Bronchial epithelial cell (primary cell): Measurements from ENCODE around the gene ANGPTL2. TPM values are rescaled to one million over a fixed set of nuclear protein-coding genes. Genes with fewer than 3 reads are reported as not detected.

ENCODE experiments used
- DNase-seq: peaks from one replicate; pipeline ENCODE4 v3.0.0-alpha.2; 2010; ENCODE audit warnings: low read depth
- FAIRE-seq: peaks from 2 replicates; lab custom pipeline; 2011; peaks lifted over from hg19 to GRCh38; lab: Jason Lieb, UNC
- H3K27me3 ChIP-seq: 2 replicates; pipeline ENCODE4 v1.5.1; 2011; ENCODE audit warnings: low read length; ENCODE audit not compliant: control insufficient read depth, insufficient read depth
- H3K36me3 ChIP-seq: 2 replicates; pipeline ENCODE4 v1.5.1; 2011; ENCODE audit warnings: low read length; ENCODE audit not compliant: control insufficient read depth, insufficient read depth
- H3K4me3 ChIP-seq: 2 replicates; pipeline ENCODE4 v1.5.1; 2011; ENCODE audit warnings: mild to moderate bottlenecking, low read depth, low read length, control low read depth
- CTCF ChIP-seq: IDR thresholded peaks from 2 replicates; pipeline ENCODE4 v1.5.1; 2011; ENCODE audit warnings: mild to moderate bottlenecking, moderate library complexity, low read length, control low read depth, inconsistent platforms; ENCODE audit not compliant: insufficient read depth, severe bottlenecking
- total RNA-seq: library from RNA; depleted of rRNA; stranded (reverse); fragments of >200 nt; gene quantifications from 2 replicates; pipeline ENCODE4 v1.2.1, GENCODE V29; 2014

The ANGPTL2 gene
- total RNA-seq, 1 donor from 2014 or later: 0.79 TPM

GRCh38 chr9:127128341-127129072 lies 6.1 kb upstream of the ANGPTL2 start:
- no peak for TF ChIP-seq CTCF
- DNase-seq (peak; percentile 96), FAIRE-seq (peak; percentile 62)
- H3K4me3 ChIP-seq: no peak overlapping the region
- no peaks in the 10 kb centered on the region for H3K36me3 ChIP-seq
- H3K27me3 ChIP-seq: peaks cover 11% of the 10 kb centered on the region

- FAIRE-seq: no peak
- no peak for DNase-seq
- no peak for TF ChIP-seq CTCF
- Histone ChIP-seq H3K27me3 (peaks cover 16% of the 10 kb centered on the region), H3K4me3 (no peak overlapping the region), H3K36me3 (no peaks in the 10 kb centered on the region)
Observed at GRCh38 chr9:127126971-127127370, 4.5 kb upstream of the ANGPTL2 start.

GRCh38 chr9:127124792-127125191 lies 2.4 kb upstream of the ANGPTL2 start:
- Histone ChIP-seq H3K4me3 (no peak overlapping the region), H3K36me3 (no peaks in the 10 kb centered on the region), H3K27me3 (peaks cover 23% of the 10 kb centered on the region)
- TF ChIP-seq CTCF: no peak
- no peak for DNase-seq
- FAIRE-seq: peak; percentile 18

GRCh38 chr9:127124111-127124531 lies 1.7 kb upstream of the ANGPTL2 start:
- H3K36me3 ChIP-seq: no peaks in the 10 kb centered on the region
- FAIRE-seq: no peak
- H3K27me3 ChIP-seq: peaks cover 23% of the 10 kb centered on the region
- no peak overlapping the region for H3K4me3 ChIP-seq
- TF ChIP-seq CTCF: no peak
- no peak for DNase-seq

- no peak overlapping the region for H3K4me3 ChIP-seq
- no peak for FAIRE-seq
- H3K27me3 ChIP-seq: peaks cover 23% of the 10 kb centered on the region
- no peak for DNase-seq
- no peak for TF ChIP-seq CTCF
- H3K36me3 ChIP-seq: no peaks in the 10 kb centered on the region
Observed at GRCh38 chr9:127123064-127123890, 842 bp upstream of the ANGPTL2 start.
